Vagina (tissue), 2 donors: ENCODE data around the gene NFKBIB.

Experiments used
- CTCF ChIP-seq, 3 experiments: fragments of 450-650 bp in 2 of 3; fragments of 200-600 bp in 1 of 3; sonication (generic) in 1 of 3; IDR thresholded peaks; one replicate each; pipeline ENCODE4 v1.5.1; 2017 to 2019; ENCODE audit warnings: antibody characterized with exemption in 3 of 3, mild to moderate bottlenecking in 2 of 3, moderate library complexity in 2 of 3
- POLR2A ChIP-seq, 2 donors: fragments of 450-650 bp; IDR thresholded peaks; one replicate each; pipeline ENCODE4 v1.6.1; 2017; ENCODE audit warnings: antibody characterized with exemption in 2 of 2, mild to moderate bottlenecking in 2 of 2, moderate library complexity in 2 of 2
- POLR2AphosphoS5 ChIP-seq, 2 donors: sonication (generic); formaldehyde crosslinking; IDR thresholded peaks; one replicate each; pipeline ENCODE4 v1.9.0; 2017; ENCODE audit warnings: antibody characterized with exemption in 2 of 2, mild to moderate bottlenecking in 2 of 2, low read depth in 1 of 2; ENCODE audit not compliant: insufficient read depth in 1 of 2

DNA sequence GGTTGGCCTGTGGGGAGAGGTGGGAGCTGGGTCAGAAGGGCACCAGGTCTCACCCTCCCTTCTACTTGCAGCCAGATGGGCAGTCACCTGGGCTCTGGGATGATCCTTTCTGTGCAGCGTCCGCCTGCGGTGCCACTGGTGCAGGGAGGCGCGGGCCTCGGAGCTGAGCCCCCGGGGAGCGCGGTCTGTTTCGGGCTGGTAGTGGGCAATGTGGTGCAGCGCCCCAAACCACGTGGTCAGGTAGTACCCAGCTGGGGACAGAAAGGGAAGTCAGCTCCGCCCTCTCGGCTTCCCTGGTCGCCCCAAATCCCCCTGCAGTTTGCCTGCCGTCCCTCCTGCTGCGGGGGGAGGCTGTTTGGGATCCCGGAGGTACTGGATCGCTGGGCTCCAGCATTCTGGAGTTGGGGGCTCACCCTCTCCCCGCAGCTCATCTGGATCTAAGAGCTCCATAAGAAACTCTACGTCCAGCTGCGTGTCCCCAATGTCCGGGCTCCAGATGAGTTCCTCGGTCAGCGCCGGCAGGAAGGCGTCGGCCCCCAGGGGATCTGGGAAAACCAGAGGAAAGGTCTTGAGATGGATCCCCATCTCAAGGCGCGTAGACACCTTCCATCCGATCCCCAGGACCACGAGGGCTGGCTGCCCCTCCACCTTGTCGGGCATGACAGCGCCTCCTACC, 30.5 kb upstream of the NFKBIB start:
- TF ChIP-seq POLR2A (IDR thresholded peaks at IDR 0.05) (no peak), POLR2AphosphoS5 (IDR thresholded peaks at IDR 0.05; ENCODE audit: insufficient read depth in 1 of 2, low read depth in 1 of 2) (no peak), CTCF (IDR thresholded peaks at IDR 0.05) (no peak)
